ACC112 (cell line): ENCODE results near the gene EPHB4.
"Not testable (repeated sequence)": the region's sequence is repeated elsewhere in the genome, so short reads cannot be mapped to it uniquely, and the experiment has no call there.

ENCODE experiments used
- H2AFZ ChIP-seq: fragments of 200-600 bp; sonication (generic); one replicate; pipeline ENCODE4 v1.6.0; 2017; ENCODE audit warnings: antibody characterized with exemption, low read length; ENCODE audit not compliant: unreplicated experiment
- H3K27ac ChIP-seq: fragments of 200-600 bp; sonication (generic); 2 replicates; pipeline ENCODE4 v1.5.1; 2014; ENCODE audit warnings: low read depth, mild to moderate bottlenecking, antibody characterized with exemption, low read length, moderate library complexity
- H3K27me3 ChIP-seq: fragments of 200-600 bp; sonication (generic); 2 replicates; pipeline ENCODE4 v1.6.1; 2014; ENCODE audit warnings: mild to moderate bottlenecking, antibody characterized with exemption, low read length, moderate library complexity, mixed read lengths; ENCODE audit not compliant: insufficient read depth
- H3K36me3 ChIP-seq: fragments of 200-600 bp; sonication (generic); 2 replicates; pipeline ENCODE4 v1.6.1; 2016; ENCODE audit warnings: mild to moderate bottlenecking, antibody characterized with exemption, low read length, moderate library complexity, mixed read lengths; ENCODE audit not compliant: insufficient read depth
- H3K4me1 ChIP-seq: fragments of 200-600 bp; sonication (generic); one replicate; pipeline ENCODE4 v1.6.1; 2016; ENCODE audit warnings: low read length, mixed read lengths; ENCODE audit not compliant: insufficient read depth, unreplicated experiment, control insufficient read depth
- H3K4me3 ChIP-seq: fragments of 200-600 bp; sonication (generic); 2 replicates; pipeline ENCODE4 v1.5.1; 2014; ENCODE audit warnings: mild to moderate bottlenecking, low read depth, low read length
- H3K79me2 ChIP-seq: fragments of 200-600 bp; sonication (generic); one replicate; pipeline ENCODE4 v1.6.0; 2016; ENCODE audit warnings: low read length; ENCODE audit not compliant: control insufficient read depth, unreplicated experiment, insufficient read depth

EPHB4 gene

DNA sequence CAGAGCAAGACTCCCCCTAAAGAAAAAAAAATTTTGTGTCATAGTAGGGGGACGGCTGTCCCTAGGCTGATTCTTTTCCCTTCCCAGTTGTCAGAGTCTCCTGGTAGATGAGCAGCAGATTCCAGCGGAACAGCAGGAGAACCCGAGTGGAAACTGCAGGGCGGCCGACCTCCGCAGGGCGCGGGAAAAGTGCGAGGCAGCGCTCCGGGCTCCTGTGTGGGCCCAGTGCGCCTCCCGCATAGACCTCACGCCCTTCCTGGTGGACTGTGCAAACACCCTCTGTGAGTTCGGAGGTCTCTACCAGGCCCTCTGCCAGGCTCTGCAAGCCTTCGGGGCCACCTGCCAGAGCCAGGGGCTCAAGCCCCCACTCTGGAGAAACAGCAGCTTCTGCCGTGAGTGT is 48.0 kb downstream of the EPHB4 start:
- H3K79me2 ChIP-seq: no peaks in the 10 kb centered on the region

DNA sequence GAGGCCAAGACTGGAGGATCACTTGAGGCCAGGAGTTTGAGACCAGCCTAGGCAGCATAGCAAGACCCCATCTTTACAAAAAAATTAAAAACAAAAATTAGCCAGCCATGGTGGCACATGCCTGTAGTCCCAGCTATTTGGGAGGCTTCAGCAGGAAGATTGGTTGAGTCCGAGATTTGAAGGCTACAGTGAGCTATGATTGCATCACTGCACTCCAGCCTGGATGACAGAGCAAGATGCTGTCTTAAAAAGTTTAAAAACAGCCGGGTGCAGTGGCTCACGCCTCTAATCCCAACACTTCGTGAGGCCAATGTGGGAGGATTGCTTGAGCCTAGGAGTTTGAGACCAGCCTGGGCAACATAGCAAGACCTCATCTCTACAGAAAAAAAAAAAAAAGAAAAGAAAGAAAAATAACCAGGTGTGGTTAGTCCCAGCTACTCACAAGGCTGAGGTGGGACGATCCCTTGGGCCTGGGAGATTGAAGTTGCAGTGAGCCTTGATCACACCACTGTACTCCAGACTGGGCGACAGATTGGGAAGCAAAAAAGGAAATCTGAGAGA is 49.2 kb downstream of the EPHB4 start:
- Histone ChIP-seq H3K27ac (no peak overlapping the region), H3K4me1 (no peaks in the 10 kb centered on the region), H2AFZ (no peak overlapping the region), H3K36me3 (no peaks in the 10 kb centered on the region), H3K79me2 (no peaks in the 10 kb centered on the region), H3K4me3 (no peak overlapping the region), H3K27me3 (peaks cover 4% of the 10 kb centered on the region; the same call in 1 of the 2 replicates)

More for the DNA sequence above, 48.0 kb downstream of the EPHB4 start:
- Histone ChIP-seq H3K27me3 (peaks cover 4% of the 10 kb centered on the region; the same call in 1 of the 2 replicates), H3K4me1 (no peaks in the 10 kb centered on the region), H2AFZ (no peak overlapping the region), H3K36me3 (no peaks in the 10 kb centered on the region), H3K27ac (no peak overlapping the region), H3K4me3 (no peak overlapping the region)

DNA sequence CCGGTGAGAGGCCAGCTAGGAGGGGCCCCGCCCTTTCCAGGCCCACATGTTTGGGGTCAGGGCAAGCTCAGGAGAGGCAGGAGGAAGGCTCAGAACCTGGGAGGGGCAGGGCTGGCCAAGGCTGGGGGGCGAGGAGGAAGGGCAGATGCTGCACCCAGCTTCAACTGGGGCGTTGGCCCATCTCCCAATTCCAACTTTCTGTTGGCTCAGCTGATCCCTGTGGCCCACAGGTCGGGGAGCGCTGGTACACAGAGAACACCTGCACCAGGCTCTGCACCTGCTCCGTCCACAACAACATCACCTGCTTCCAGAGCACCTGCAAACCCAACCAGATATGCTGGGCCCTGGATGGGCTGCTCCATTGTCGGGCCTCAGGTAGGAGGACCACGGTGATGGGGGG is 53.8 kb downstream of the EPHB4 start:
- Histone ChIP-seq H3K4me1 (no peaks in the 10 kb centered on the region), H3K27me3 (peaks cover 4% of the 10 kb centered on the region; the same call in 1 of the 2 replicates), H3K4me3 (no peak overlapping the region), H2AFZ (no peak overlapping the region), H3K27ac (no peak overlapping the region), H3K79me2 (no peaks in the 10 kb centered on the region), H3K36me3 (no peaks in the 10 kb centered on the region)

DNA sequence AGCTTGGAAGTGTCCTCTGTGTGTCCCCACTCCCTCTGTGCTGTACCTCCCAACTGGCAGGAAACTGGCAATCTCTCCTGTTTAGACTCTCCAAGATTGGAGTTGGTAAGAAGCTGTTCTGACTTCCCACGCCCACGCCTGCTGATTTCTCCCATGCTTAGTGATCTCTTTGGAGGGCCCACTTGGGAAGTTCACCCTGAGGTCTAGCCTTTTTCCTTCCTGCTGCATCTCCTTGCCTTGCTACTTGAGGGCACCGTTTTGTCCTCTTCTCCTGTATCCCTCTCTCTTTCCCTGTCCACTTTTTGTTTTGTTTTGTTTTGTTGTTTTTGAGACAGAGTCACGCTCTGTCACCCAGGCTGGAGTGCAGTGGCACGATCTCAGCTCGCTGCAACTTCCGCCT is 58.5 kb downstream of the EPHB4 start:
- Histone ChIP-seq H3K4me1 (no peaks in the 10 kb centered on the region), H3K27ac (no peak overlapping the region), H2AFZ (no peak overlapping the region), H3K36me3 (no peaks in the 10 kb centered on the region), H3K4me3 (no peak overlapping the region), H3K79me2 (no peaks in the 10 kb centered on the region), H3K27me3 (no peaks in the 10 kb centered on the region)

DNA sequence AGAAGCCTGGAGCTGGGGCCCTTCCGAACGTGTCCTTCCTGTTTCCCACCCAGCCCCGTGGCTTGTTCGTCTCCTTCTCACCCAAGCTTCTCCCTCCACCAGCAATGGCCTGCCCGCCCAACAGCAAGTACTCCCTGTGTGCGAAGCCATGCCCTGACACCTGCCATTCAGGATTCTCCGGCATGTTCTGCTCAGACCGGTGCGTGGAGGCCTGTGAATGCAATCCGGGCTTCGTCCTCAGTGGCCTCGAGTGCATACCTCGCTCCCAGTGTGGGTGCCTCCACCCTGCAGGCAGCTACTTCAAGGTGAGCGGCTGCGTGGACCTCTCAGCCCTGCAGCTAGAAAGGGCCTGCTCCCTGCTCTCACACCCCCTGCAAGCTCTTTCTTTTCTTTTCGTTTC is 62.1 kb downstream of the EPHB4 start:
- H3K27me3 ChIP-seq: 0 out of 2 replicates have a peak, but pooled peaks cover 3% of the 10 kb centered on the region

DNA sequence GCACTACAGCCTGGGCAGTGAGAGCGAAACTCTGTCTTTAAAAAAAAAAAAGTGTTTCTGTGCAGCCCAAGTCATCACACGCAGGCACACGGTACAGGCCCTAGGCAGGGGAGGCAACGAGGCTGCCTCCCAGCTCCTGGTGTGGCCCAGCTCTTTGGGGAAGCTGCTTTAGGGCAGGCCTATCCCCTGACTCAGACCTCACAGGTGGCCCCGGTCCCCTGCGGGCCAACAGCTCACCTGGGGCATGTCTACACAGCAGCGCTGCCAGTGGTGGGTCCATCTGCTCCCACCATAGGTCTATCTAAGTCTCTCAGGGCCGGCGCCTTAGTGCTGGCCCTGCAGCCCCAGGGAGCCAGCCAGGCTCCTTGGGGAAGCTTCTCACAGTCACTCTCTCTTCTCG is 62.5 kb downstream of the EPHB4 start:
- Histone ChIP-seq H3K4me3 (no peak overlapping the region), H3K27me3 (0 out of 2 replicates have a peak, but pooled peaks cover 5% of the 10 kb centered on the region), H3K79me2 (no peaks in the 10 kb centered on the region), H3K27ac (no peak overlapping the region), H2AFZ (no peak overlapping the region), H3K36me3 (no peaks in the 10 kb centered on the region), H3K4me1 (no peaks in the 10 kb centered on the region)

More for the DNA sequence above, 62.1 kb downstream of the EPHB4 start:
- no peak overlapping the region for H3K4me3 ChIP-seq
- no peaks in the 10 kb centered on the region for H3K79me2 ChIP-seq
- H3K27ac ChIP-seq: no peak overlapping the region
- no peak overlapping the region for H2AFZ ChIP-seq
- H3K4me1 ChIP-seq: no peaks in the 10 kb centered on the region
- no peaks in the 10 kb centered on the region for H3K36me3 ChIP-seq

DNA sequence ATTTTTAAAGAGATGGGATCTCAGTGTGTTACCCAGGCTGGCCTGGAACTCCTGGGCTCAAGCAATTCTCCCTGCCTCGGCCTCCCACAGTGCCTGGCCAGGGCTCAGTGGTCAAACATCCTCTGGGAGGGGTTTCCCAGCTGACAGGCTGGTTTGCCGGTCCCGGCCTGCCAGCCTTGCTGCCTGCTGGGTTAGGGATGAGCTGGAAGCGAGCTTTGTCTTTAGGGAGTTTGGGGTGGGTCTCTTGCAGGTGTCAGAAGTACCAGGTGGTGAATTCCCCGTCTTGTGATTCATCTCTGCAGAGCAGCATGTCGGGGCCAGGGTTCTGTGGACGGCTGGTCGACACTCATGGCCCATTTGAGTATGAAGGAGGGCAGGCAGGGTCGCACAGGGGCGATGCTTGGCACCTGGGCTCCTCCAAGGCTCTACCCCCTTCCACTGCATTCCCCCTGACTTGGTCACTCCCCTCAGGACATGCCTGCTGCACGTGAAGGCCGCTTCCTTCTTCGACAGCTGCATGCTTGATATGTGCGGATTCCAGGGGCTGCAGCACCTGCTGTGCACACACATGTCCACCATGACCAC is 63.7 kb downstream of the EPHB4 start:
- H3K27me3 ChIP-seq: peaks cover 5% of the 10 kb centered on the region; the same call in 1 of the 2 replicates
- no peak overlapping the region for H3K4me3 ChIP-seq
- no peak overlapping the region for H3K27ac ChIP-seq
- no peaks in the 10 kb centered on the region for H3K36me3 ChIP-seq
- no peak overlapping the region for H2AFZ ChIP-seq
- no peaks in the 10 kb centered on the region for H3K79me2 ChIP-seq
- H3K4me1 ChIP-seq: no peaks in the 10 kb centered on the region

DNA sequence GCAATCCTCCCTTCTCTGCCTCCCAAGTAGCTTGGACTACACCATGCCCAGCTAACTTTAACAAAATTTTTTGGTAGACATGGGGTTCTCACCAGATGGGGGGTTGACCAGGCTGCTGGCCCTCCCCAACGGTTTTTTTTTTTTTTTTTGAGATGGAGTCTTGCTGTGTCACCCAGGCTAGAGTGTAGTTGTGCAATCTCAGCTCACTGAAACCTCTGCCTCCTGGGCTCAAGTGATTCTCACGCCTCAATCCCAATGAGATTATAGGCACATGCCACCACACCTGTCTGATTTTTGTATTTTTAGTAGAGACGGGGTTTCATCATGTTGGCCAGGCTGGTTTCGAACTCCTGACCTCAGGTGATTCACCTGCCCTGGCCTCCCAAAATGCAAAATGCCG is 64.5 kb downstream of the EPHB4 start:
- not testable (repeated sequence) for H3K4me3 ChIP-seq, H3K4me1 ChIP-seq, H3K27me3 ChIP-seq, H3K79me2 ChIP-seq, H3K27ac ChIP-seq, H2AFZ ChIP-seq, H3K36me3 ChIP-seq

DNA sequence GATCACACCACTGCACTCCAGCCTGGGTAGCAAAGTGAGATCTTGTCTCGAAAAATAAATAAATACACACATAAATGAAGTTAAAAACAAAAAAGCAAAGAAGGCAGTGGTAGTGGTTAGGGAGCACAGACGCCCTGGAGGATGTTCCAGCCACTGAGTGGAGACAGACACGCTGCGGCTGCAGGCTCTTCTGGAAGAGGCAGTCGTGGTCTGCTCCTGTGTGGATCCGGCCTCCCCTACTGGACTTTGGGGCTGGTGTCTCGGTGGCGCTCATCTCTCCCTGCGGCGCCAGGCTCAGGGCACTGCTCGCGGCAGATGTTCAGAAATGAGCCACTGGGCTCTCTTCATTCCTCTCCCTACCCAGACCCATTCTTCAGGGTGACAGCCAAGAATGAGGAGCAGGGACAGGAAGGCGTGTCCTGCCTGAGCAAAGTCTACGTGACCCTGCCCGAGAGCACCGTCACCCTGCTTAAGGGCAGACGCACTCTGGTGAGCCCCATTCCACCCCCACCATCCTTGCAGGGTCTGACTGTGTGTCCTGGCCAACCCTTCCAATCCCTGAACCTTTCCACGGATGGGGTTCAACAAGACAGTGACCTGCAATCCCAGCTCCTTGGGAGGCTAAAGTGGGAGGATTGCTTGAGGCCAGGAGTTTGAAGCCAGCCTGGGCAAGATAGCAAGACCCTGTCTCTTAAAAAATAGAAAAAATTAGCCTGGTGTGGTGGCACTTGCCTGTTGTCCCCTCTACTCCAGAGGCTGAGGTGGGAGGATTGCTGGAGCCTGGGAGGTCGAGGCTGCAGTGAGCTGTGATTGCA is 67.8 kb downstream of the EPHB4 start:
- Histone ChIP-seq H3K27ac (no peak overlapping the region), H3K27me3 (peaks cover 5% of the 10 kb centered on the region; the same call in 1 of the 2 replicates), H3K4me1 (no peaks in the 10 kb centered on the region), H3K4me3 (no peak overlapping the region), H3K36me3 (no peaks in the 10 kb centered on the region), H3K79me2 (no peaks in the 10 kb centered on the region), H2AFZ (no peak overlapping the region)

DNA sequence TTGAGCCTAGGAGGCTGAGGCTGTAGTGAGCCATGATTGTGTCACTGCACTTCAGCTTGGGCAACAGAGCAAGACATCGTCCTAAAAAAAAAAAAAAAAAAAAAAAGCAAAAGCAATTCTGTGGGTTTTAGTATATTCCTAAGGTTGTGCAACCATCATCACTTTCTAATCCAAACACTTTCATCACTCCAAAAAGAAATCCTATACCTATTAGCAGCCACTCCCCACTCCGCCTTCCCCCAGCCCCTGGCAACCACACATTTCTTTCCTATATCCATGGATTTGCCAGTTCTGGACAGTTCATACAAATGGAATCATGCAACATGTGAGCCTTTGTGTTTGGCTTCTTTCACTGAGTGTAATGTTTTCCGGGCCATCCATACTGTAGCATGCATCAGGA is 73.6 kb downstream of the EPHB4 start:
- Histone ChIP-seq H3K27ac (no peak overlapping the region), H3K36me3 (no peaks in the 10 kb centered on the region), H3K27me3 (peaks cover 29% of the 10 kb centered on the region), H3K4me1 (no peaks in the 10 kb centered on the region), H2AFZ (no peak overlapping the region), H3K4me3 (no peak overlapping the region), H3K79me2 (no peaks in the 10 kb centered on the region)

DNA sequence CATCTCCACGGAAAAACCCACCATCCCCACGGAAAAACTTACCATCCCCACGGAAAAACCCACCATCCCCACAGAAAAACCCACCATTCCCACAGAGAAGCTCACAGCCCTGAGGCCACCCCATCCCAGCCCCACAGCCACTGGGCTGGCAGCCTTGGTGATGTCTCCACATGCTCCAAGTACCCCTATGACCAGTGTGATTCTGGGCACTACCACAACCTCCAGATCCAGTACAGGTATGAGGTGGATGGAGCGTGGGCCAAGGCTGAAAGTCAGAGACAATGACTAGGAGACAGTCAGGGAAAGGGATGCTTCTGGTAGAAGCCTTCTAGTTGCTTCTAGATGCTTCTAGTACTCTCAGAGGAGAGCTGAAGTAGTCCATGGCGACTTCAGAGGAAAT is 74.3 kb downstream of the EPHB4 start:
- H3K27me3 ChIP-seq: peaks cover 29% of the 10 kb centered on the region
- H3K4me3 ChIP-seq: no peak overlapping the region
- H3K27ac ChIP-seq: no peak overlapping the region
- no peaks in the 10 kb centered on the region for H3K79me2 ChIP-seq
- H3K4me1 ChIP-seq: no peaks in the 10 kb centered on the region
- H2AFZ ChIP-seq: no peak overlapping the region
- no peaks in the 10 kb centered on the region for H3K36me3 ChIP-seq
